Panc1 (cell line): ENCODE measurements around the gene SNX1. TPM values are rescaled to one million over a fixed set of nuclear protein-coding genes. Genes with fewer than 3 reads are reported as not detected.
A peak's percentile ranks its signal among the peaks of the same experiment; 100 is the strongest.

Experiments used
- ATAC-seq: fragments of 200-7000 bp; cut with Tn5 transposase; 2 replicates; pipeline ENCODE4 v1.9.1; 2020; ENCODE audit warnings: mild to moderate bottlenecking, moderate library complexity
- BruUV-seq: library from RNA; stranded (reverse); fragments of 400-500 nt; replicated peaks from 2 replicates; lab custom pipeline; 2021; lab: Mats Ljungman, UMichigan
- CTCF ChIA-PET: fragments of 300-600 bp; sonication (Branson Sonifier 250); formaldehyde crosslinking; loops from one replicate; lab custom pipeline; 2022; ENCODE audit warnings: antibody characterized with exemption; lab: Charles Lee
- POLR2A ChIA-PET: fragments of 300-600 bp; sonication (Branson Sonifier 250); formaldehyde crosslinking; loops from one replicate; lab custom pipeline; 2022; ENCODE audit warnings: antibody characterized with exemption; lab: Charles Lee
- DNase-seq: peaks from one replicate; pipeline ENCODE4 v3.0.0-alpha.2; 2010; ENCODE audit warnings: low read depth, low spot score
- H3K27ac ChIP-seq: 2 replicates; pipeline ENCODE4 v1.5.1; 2011; ENCODE audit warnings: mild to moderate bottlenecking, low read length, inconsistent platforms
- H3K27me3 ChIP-seq: fragments of 200-500 bp; sonication (Bioruptor generic); 2 replicates; pipeline ENCODE4 v1.6.0; 2014; ENCODE audit warnings: low read length, inconsistent platforms; ENCODE audit not compliant: control insufficient read depth, insufficient read depth
- H3K36me3 ChIP-seq: fragments of 200-500 bp; sonication (Bioruptor generic); 2 replicates; pipeline ENCODE4 v1.5.1; 2014; ENCODE audit warnings: inconsistent platforms, mild to moderate bottlenecking, low read length, moderate library complexity; ENCODE audit not compliant: control insufficient read depth, insufficient read depth
- H3K4me1 ChIP-seq: 2 replicates; pipeline ENCODE4 v1.5.1; 2011; ENCODE audit warnings: inconsistent platforms, mild to moderate bottlenecking, low read length, moderate library complexity; ENCODE audit not compliant: control insufficient read depth, insufficient read depth
- H3K4me3 ChIP-seq, 2 experiments: 2 replicates each; pipeline ENCODE4 v1.5.1; 2011 to 2012; ENCODE audit warnings: low read depth in 2 of 2, low read length in 2 of 2, mild to moderate bottlenecking in 2 of 2, inconsistent platforms in 1 of 2, moderate library complexity in 1 of 2
- H3K9me3 ChIP-seq: fragments of 200-500 bp; sonication (Bioruptor generic); 2 replicates; pipeline ENCODE4 v1.5.1; 2014; ENCODE audit warnings: low read depth, mild to moderate bottlenecking, inconsistent platforms, low read length, moderate library complexity; ENCODE audit not compliant: control insufficient read depth, insufficient read depth
- CTCF ChIP-seq: fragments of 450-650 bp; IDR thresholded peaks from 2 replicates; pipeline ENCODE4 v1.5.1; 2017; ENCODE audit warnings: mild to moderate bottlenecking
- POLR2AphosphoS5 ChIP-seq: IDR thresholded peaks from 2 replicates; pipeline ENCODE4 v1.6.1; 2012; ENCODE audit warnings: mild to moderate bottlenecking, low read depth, low read length, moderate library complexity
- SIN3A ChIP-seq: IDR thresholded peaks from 2 replicates; pipeline ENCODE4 v1.6.1; 2012; ENCODE audit warnings: low read depth, mild to moderate bottlenecking, low read length, moderate library complexity, borderline replicate concordance; ENCODE audit not compliant: insufficient read depth
- TCF7L2 ChIP-seq: IDR thresholded peaks from 2 replicates; pipeline ENCODE4 v1.6.1; 2011; ENCODE audit warnings: mild to moderate bottlenecking, low read depth, low read length, inconsistent platforms
- in situ Hi-C: cut with HindIII; loops from 2 replicates; pipeline ENCODE4 v1.10.0; 2016; ENCODE audit warnings: low sequenced_read_pairs, low pct_unique_long_range_greater_than_20kb
- intact Hi-C: fragments of 100-400 bp; cut with micrococcal nuclease; formaldehyde crosslinking; loops from one replicate; pipeline ENCODE4 v1.10.0; 2022; ENCODE audit not compliant: unreplicated experiment
- total RNA-seq: library from RNA; stranded (reverse); gene quantifications from one replicate; pipeline ENCODE4 v1.2.1, GENCODE V29; 2021; ENCODE audit not compliant: unreplicated experiment
- TF ChIP-seq, protein P1 (sequence below), 2 experiments: IDR thresholded peaks; 2 replicates each; pipeline ENCODE4 v1.6.1; 2011 to 2012; ENCODE audit warnings: low read depth in 2 of 2, control low read depth in 1 of 2, low read length in 1 of 2, mild to moderate bottlenecking in 1 of 2, moderate library complexity in 1 of 2; ENCODE audit not compliant: insufficient read depth in 1 of 2

SNX1 gene
- total RNA-seq, 1 experiment from 2014 or later = 96.2 TPM

GRCh38 chr15:64137226-64137833 is 41.5 kb downstream of the SNX1 start:
- H3K36me3 ChIP-seq = peaks cover 19% of the 10 kb centered on the region
- ATAC-seq = peak; percentile 64; the same call in 1 of the 2 replicates
- TF ChIP-seq SIN3A (no peak), TCF7L2 (no peak), POLR2AphosphoS5 (no peak), CTCF (no peak; the same call in 1 of the 2 replicates)
- TF ChIP-seq, protein P1, sequence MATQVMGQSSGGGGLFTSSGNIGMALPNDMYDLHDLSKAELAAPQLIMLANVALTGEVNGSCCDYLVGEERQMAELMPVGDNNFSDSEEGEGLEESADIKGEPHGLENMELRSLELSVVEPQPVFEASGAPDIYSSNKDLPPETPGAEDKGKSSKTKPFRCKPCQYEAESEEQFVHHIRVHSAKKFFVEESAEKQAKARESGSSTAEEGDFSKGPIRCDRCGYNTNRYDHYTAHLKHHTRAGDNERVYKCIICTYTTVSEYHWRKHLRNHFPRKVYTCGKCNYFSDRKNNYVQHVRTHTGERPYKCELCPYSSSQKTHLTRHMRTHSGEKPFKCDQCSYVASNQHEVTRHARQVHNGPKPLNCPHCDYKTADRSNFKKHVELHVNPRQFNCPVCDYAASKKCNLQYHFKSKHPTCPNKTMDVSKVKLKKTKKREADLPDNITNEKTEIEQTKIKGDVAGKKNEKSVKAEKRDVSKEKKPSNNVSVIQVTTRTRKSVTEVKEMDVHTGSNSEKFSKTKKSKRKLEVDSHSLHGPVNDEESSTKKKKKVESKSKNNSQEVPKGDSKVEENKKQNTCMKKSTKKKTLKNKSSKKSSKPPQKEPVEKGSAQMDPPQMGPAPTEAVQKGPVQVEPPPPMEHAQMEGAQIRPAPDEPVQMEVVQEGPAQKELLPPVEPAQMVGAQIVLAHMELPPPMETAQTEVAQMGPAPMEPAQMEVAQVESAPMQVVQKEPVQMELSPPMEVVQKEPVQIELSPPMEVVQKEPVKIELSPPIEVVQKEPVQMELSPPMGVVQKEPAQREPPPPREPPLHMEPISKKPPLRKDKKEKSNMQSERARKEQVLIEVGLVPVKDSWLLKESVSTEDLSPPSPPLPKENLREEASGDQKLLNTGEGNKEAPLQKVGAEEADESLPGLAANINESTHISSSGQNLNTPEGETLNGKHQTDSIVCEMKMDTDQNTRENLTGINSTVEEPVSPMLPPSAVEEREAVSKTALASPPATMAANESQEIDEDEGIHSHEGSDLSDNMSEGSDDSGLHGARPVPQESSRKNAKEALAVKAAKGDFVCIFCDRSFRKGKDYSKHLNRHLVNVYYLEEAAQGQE (IDR thresholded peaks at IDR 0.05; ENCODE audit: insufficient read depth in 1 of 2, low read depth in 2 of 2, low read length in 1 of 2) = no peak
- BruUV-seq = no TSS peak
- in situ Hi-C loops = no loop called here
- no peak for DNase-seq
- H3K4me3 ChIP-seq = no peak overlapping the region
- H3K27me3 ChIP-seq = no peaks in the 10 kb centered on the region
- no peak overlapping the region for H3K27ac ChIP-seq
- H3K4me1 ChIP-seq = no peaks in the 10 kb centered on the region
- ChIA-PET POLR2A (no interaction called here), CTCF (interaction anchor here (0.6 kb wide), 2 partner anchors 16 to 440 kb away, joined by 4 to 9 read pairs; no protein-coding TSS in a partner anchor)
- intact Hi-C loops = no loop called here
- H3K9me3 ChIP-seq = no peaks in the 10 kb centered on the region

- no peak overlapping the region for H3K4me3 ChIP-seq
- H3K27me3 ChIP-seq = no peaks in the 10 kb centered on the region
- BruUV-seq = no TSS peak
- DNase-seq = no peak
- POLR2A ChIA-PET = no interaction called here
- CTCF ChIA-PET = no interaction called here
- TF ChIP-seq TCF7L2 = no peak
- TF ChIP-seq, protein P1 (IDR thresholded peaks at IDR 0.05; ENCODE audit: insufficient read depth in 1 of 2, low read depth in 2 of 2, low read length in 1 of 2) = no peak
- TF ChIP-seq CTCF = no peak
- TF ChIP-seq SIN3A = no peak
- TF ChIP-seq POLR2AphosphoS5 = no peak
- in situ Hi-C loops (no loop called here), intact Hi-C loops (no loop called here)
- H3K36me3 ChIP-seq = peaks cover 16% of the 10 kb centered on the region
- H3K27ac ChIP-seq = no peak overlapping the region
- no peaks in the 10 kb centered on the region for H3K9me3 ChIP-seq
- H3K4me1 ChIP-seq = no peaks in the 10 kb centered on the region
- ATAC-seq = no peak
Observed at GRCh38 chr15:64138331-64138941, 42.7 kb downstream of the SNX1 start.
